IMR-90 (cell line): ENCODE results near the gene PDLIM5. TPM values are rescaled to one million over a fixed set of nuclear protein-coding genes. Genes with fewer than 3 reads are reported as not detected.

Experiments used
- ATAC-seq: fragments of 200-7000 bp; cut with Tn5 transposase; 2 replicates; pipeline ENCODE4 v1.9.1; 2020; ENCODE audit warnings: low read depth, mild to moderate bottlenecking, moderate library complexity
- BruUV-seq: library from RNA; stranded (reverse); fragments of 400-500 nt; replicated peaks from 2 replicates; lab custom pipeline; 2021; lab: Mats Ljungman, UMichigan
- CTCF ChIA-PET: fragments of 300-600 bp; formaldehyde crosslinking; extraction: SDS; loops from one replicate; lab custom pipeline; 2021; ENCODE audit warnings: antibody characterized with exemption; lab: Yijun Ruan, JAX
- POLR2A ChIA-PET: fragments of 300-600 bp; sonication (Branson Sonifier 250); formaldehyde crosslinking; loops from one replicate; lab custom pipeline; 2022; ENCODE audit warnings: antibody characterized with exemption; ENCODE audit not compliant: unreplicated experiment; lab: Charles Lee
- DNase-seq: peaks from one replicate; pipeline ENCODE4 v3.0.0; 2013
- H2AFZ ChIP-seq: replicated peaks from 2 replicates; pipeline ENCODE3; 2013; ENCODE audit warnings: low read length, mild to moderate bottlenecking; ENCODE audit not compliant: poor library complexity
- H2AK5ac ChIP-seq: 2 replicates; pipeline ENCODE4 v1.6.1; 2013; ENCODE audit warnings: low read depth, low read length, inconsistent platforms
- H2AK9ac ChIP-seq: replicated peaks from 2 replicates; pipeline ENCODE3; 2013; ENCODE audit warnings: mild to moderate bottlenecking, low read depth, low read length, moderate library complexity; ENCODE audit not compliant: poor library complexity
- H2BK120ac ChIP-seq: 2 replicates; pipeline ENCODE4 v1.6.1; 2013; ENCODE audit warnings: low read depth, low read length, inconsistent platforms
- H2BK15ac ChIP-seq: 3 replicates; pipeline ENCODE4 v1.6.1; 2013; ENCODE audit warnings: low read depth, low read length, inconsistent platforms
- H2BK20ac ChIP-seq: 2 replicates; pipeline ENCODE4 v1.6.1; 2013; ENCODE audit warnings: low read depth, mild to moderate bottlenecking, inconsistent platforms, low read length, moderate library complexity
- H2BK5ac ChIP-seq: 2 replicates; pipeline ENCODE4 v1.6.1; 2013; ENCODE audit warnings: mild to moderate bottlenecking, low read depth, low read length, inconsistent platforms; ENCODE audit not compliant: poor library complexity, severe bottlenecking
- H3K14ac ChIP-seq: replicated peaks from 2 replicates; pipeline ENCODE4 v1.6.1; 2013; ENCODE audit warnings: low read depth, low read length, inconsistent platforms
- H3K18ac ChIP-seq: 2 replicates; pipeline ENCODE4 v1.6.1; 2013; ENCODE audit warnings: low read depth, low read length, control low read depth
- H3K23ac ChIP-seq: 2 replicates; pipeline ENCODE4 v1.6.1; 2013; ENCODE audit warnings: low read depth, low read length, inconsistent platforms
- H3K27ac ChIP-seq: 2 replicates; pipeline ENCODE4 v1.5.1; 2013; ENCODE audit warnings: mild to moderate bottlenecking, control low read depth, low read length; ENCODE audit not compliant: insufficient read depth
- H3K27me3 ChIP-seq: 2 replicates; pipeline ENCODE4 v1.6.1; 2013; ENCODE audit warnings: low read length; ENCODE audit not compliant: control insufficient read depth, insufficient read depth
- H3K36me3 ChIP-seq: 2 replicates; pipeline ENCODE4 v1.6.1; 2013; ENCODE audit warnings: low read length, mixed read lengths; ENCODE audit not compliant: control insufficient read depth, insufficient read depth
- H3K4ac ChIP-seq: 2 replicates; pipeline ENCODE4 v1.6.1; 2013; ENCODE audit warnings: low read depth, low read length, inconsistent platforms
- H3K4me1 ChIP-seq: 2 replicates; pipeline ENCODE4 v1.6.1; 2013; ENCODE audit warnings: low read length, mixed read lengths; ENCODE audit not compliant: control insufficient read depth, insufficient read depth
- H3K4me2 ChIP-seq: 2 replicates; pipeline ENCODE4 v1.6.1; 2013; ENCODE audit warnings: low read depth, mild to moderate bottlenecking, control low read depth, low read length, moderate library complexity
- H3K4me3 ChIP-seq: 2 replicates; pipeline ENCODE4 v1.5.1; 2013; ENCODE audit warnings: low read depth, mild to moderate bottlenecking, control low read depth, low read length, moderate library complexity; ENCODE audit not compliant: insufficient read depth
- H3K56ac ChIP-seq: 2 replicates; pipeline ENCODE4 v1.6.1; 2013; ENCODE audit warnings: low read length, inconsistent platforms; ENCODE audit not compliant: insufficient read depth; ENCODE audit errors: extremely low read depth
- H3K79me1 ChIP-seq, 2 experiments: 2 replicates each; pipeline ENCODE4 v1.6.1; 2013; ENCODE audit warnings: low read length in 2 of 2, inconsistent platforms in 1 of 2, low read depth in 1 of 2
- H3K9ac ChIP-seq: 2 replicates; pipeline ENCODE4 v1.6.1; 2013; ENCODE audit warnings: low read depth, low read length, control low read depth
- H3K9me1 ChIP-seq: 2 replicates; pipeline ENCODE4 v1.6.1; 2013; ENCODE audit warnings: low read length, inconsistent platforms; ENCODE audit not compliant: insufficient read depth
- H3K9me3 ChIP-seq: 2 replicates; pipeline ENCODE4 v1.6.1; 2013; ENCODE audit warnings: low read length; ENCODE audit not compliant: control insufficient read depth, insufficient read depth
- H4K20me1 ChIP-seq: 2 replicates; pipeline ENCODE4 v1.6.1; 2013; ENCODE audit warnings: low read length, inconsistent platforms; ENCODE audit not compliant: insufficient read depth
- H4K5ac ChIP-seq: 2 replicates; pipeline ENCODE4 v1.6.1; 2013; ENCODE audit warnings: mild to moderate bottlenecking, low read depth, low read length, control low read depth
- H4K8ac ChIP-seq, 2 experiments: 2 replicates each; pipeline ENCODE4 v1.6.1; 2013; ENCODE audit warnings: low read depth in 2 of 2, low read length in 2 of 2, control low read depth in 1 of 2, inconsistent platforms in 1 of 2
- H4K91ac ChIP-seq: 2 replicates; pipeline ENCODE4 v1.6.1; 2013; ENCODE audit warnings: low read depth, low read length, inconsistent platforms; ENCODE audit not compliant: insufficient read depth
- ELK1 ChIP-seq: fragments of 150-350 bp; IDR thresholded peaks from 2 replicates; pipeline ENCODE4 v1.6.1; 2016; ENCODE audit warnings: low read depth, mild to moderate bottlenecking, low read length, moderate library complexity, borderline replicate concordance
- MAFK ChIP-seq: IDR thresholded peaks from 2 replicates; pipeline ENCODE4 v1.6.1; 2012; ENCODE audit warnings: low read depth, low read length, improper control_type of control experiment
- RFX5 ChIP-seq: IDR thresholded peaks from 2 replicates; pipeline ENCODE4 v1.8.0; 2012; ENCODE audit warnings: low read depth, mild to moderate bottlenecking, low read length, moderate library complexity
- SMC3 ChIP-seq: fragments of 150-350 bp; IDR thresholded peaks from 2 replicates; pipeline ENCODE4 v1.6.1; 2016; ENCODE audit warnings: low read depth, mild to moderate bottlenecking, antibody characterized with exemption, low read length, moderate library complexity
- WGBS, 2 experiments: methylation state at CpG; one replicate each; pipeline versions ENCODE4 v1.1.5 to v1.1.7; 2013; ENCODE audit warnings: missing lambda C conversion rate in 2 of 2; ENCODE audit not compliant: insufficient read length in 1 of 2; ENCODE audit errors: extremely low coverage in 2 of 2; 5-methylcytosine and 5-hydroxymethylcytosine counted together
- dilution Hi-C: fragments of 300-500 bp; cut with HindIII; formaldehyde crosslinking; loops from one replicate; pipeline ENCODE4 v1.14.3; 2018; ENCODE audit warnings: low sequenced_read_pairs; ENCODE audit not compliant: unreplicated experiment
- in situ Hi-C: fragments of 300-500 bp; cut with MboI; formaldehyde crosslinking; loops from 3 replicates; pipeline ENCODE4 v1.14.3; 2019; ENCODE audit warnings: low sequenced_read_pairs, inconsistent platforms, mixed read lengths
- intact Hi-C: fragments of 100-400 bp; cut with micrococcal nuclease; formaldehyde crosslinking; loops from 2 replicates; pipeline ENCODE4 v1.10.0; 2022
- polyA plus RNA-seq, 3 experiments: library from polyadenylated mRNA; depleted of rRNA; stranded (reverse); fragments of >200 nt; gene quantifications; 2 replicates each; pipeline ENCODE4 v1.2.3, GENCODE V29; 2012; ENCODE audit warnings: low replicate concordance in 1 of 3
- total RNA-seq: library from RNA; depleted of rRNA; stranded (reverse); fragments of >200 nt; gene quantifications from 2 replicates; pipeline ENCODE4 v1.2.3, GENCODE V29; 2012
- TF ChIP-seq, protein P1 (sequence below): fragments of 150-350 bp; IDR thresholded peaks from 2 replicates; pipeline ENCODE4 v1.6.1; 2017; ENCODE audit warnings: mild to moderate bottlenecking, antibody characterized with exemption, low read length, low read depth

Gene PDLIM5
- total and polyA plus RNA-seq, 2 of the 4 experiments (the other 2 are of a cell fraction), result 96.5 to 188 TPM

DNA sequence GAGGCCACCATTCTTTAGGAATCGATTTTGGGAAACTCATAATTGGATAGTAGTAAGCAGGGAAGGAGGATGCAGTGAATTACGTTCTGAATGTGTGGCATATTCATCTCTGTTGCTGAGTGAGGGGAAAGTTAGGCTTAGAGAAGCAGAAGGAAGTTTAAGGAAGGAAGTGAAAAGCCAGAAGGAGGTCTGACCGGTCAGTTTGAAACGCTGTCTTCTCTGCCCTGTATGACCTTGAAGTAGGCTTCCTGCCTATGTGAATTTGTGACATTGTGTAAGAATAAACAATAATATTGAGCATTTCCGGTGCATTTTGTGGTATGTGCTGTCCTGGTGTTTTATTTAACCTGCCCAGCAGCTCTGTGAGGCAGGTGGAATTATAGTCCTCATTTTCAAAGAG, 67.3 kb downstream of the PDLIM5 start:
- H3K9me3 ChIP-seq, result no peaks in the 10 kb centered on the region
- H2AK9ac ChIP-seq, result no peak overlapping the region
- no CpG with 5 or more reads among the region's 5 CpGs for WGBS, 2 experiments
- no peak for ATAC-seq
- H3K14ac ChIP-seq, result peak overlapping the region; percentile 95
- peaks cover 16% of the 10 kb centered on the region for H3K4me1 ChIP-seq
- H4K8ac ChIP-seq, result peak overlapping the region; percentile 59 to 75; a peak in 3 of 4 replicates
- DNase-seq, result no peak
- dilution Hi-C loops, result no loop called here
- H3K4me3 ChIP-seq, result no peak overlapping the region
- H3K27ac ChIP-seq, result no peak overlapping the region
- H2BK120ac ChIP-seq, result peak overlapping the region; percentile 10; the same call in 1 of the 2 replicates
- in situ Hi-C loops, result no loop called here
- no TSS peak for BruUV-seq
- TF ChIP-seq MAFK (no peak), RFX5 (no peak), ELK1 (no peak), SMC3 (no peak)
- TF ChIP-seq, protein P1, sequence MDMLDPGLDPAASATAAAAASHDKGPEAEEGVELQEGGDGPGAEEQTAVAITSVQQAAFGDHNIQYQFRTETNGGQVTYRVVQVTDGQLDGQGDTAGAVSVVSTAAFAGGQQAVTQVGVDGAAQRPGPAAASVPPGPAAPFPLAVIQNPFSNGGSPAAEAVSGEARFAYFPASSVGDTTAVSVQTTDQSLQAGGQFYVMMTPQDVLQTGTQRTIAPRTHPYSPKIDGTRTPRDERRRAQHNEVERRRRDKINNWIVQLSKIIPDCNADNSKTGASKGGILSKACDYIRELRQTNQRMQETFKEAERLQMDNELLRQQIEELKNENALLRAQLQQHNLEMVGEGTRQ, result no peak
- H3K9ac ChIP-seq, result no peak overlapping the region
- H3K79me1 ChIP-seq, result peaks cover 17 to 65% of the 10 kb centered on the region in 2 experiments
- H2AFZ ChIP-seq, result no peak overlapping the region
- no peaks in the 10 kb centered on the region; the same call in 1 of the 2 replicates for H3K36me3 ChIP-seq
- peak overlapping the region; percentile 67; the same call in 1 of the 2 replicates for H3K18ac ChIP-seq
- H3K4me2 ChIP-seq, result no peak overlapping the region; the same call in 1 of the 2 replicates
- CTCF ChIA-PET, result no interaction called here
- POLR2A ChIA-PET, result interaction anchor here (0.5 kb wide), 1 partner anchor 40 kb away, joined by 6 read pairs; no protein-coding TSS in a partner anchor
- H4K20me1 ChIP-seq, result no peaks in the 10 kb centered on the region
- no peak overlapping the region for H3K56ac ChIP-seq
- H2BK5ac ChIP-seq, result peak overlapping the region; percentile 58
- peak overlapping the region; percentile 77 for H2AK5ac ChIP-seq
- no peaks in the 10 kb centered on the region for H3K27me3 ChIP-seq
- peak overlapping the region; percentile 57 for H3K23ac ChIP-seq
- H3K4ac ChIP-seq, result peak overlapping the region; percentile 69
- peak overlapping the region; percentile 66; the same call in 2 of the 3 replicates for H2BK15ac ChIP-seq
- intact Hi-C loops, result no loop called here
- peak overlapping the region; percentile 20; the same call in 1 of the 2 replicates for H4K91ac ChIP-seq
- peak overlapping the region; percentile 94; the same call in 1 of the 2 replicates for H4K5ac ChIP-seq
- peak overlapping the region; percentile 70; the same call in 1 of the 2 replicates for H2BK20ac ChIP-seq
- peaks cover 7% of the 10 kb centered on the region; the same call in 1 of the 2 replicates for H3K9me1 ChIP-seq
